NCI-H2029 (cell line): ENCODE measurements around the gene MYO7A.

ENCODE experiments used
- DNase-seq: peaks from one replicate; lab custom pipeline; 2025; lab: John Stamatoyannopoulos, UW

Gene MYO7A

GRCh38 chr11:77127920-77128691, at the start of gene MYO7A:
Gene MYO7A, plus strand, starts transcription at chr11:77128246. Its CDS starts 2,389 bp downstream, at chr11:77130635.
- DNase-seq = no peak

- DNase-seq = no peak
These were observed 48.4 kb upstream of the MYO7A start for GRCh38 chr11:77079666-77080065.

- DNase-seq = no peak
These were observed 47.3 kb upstream of the MYO7A start for GRCh38 chr11:77080643-77081210.

- DNase-seq = no peak
These were observed 46.6 kb upstream of the MYO7A start for GRCh38 chr11:77081381-77081851.

GRCh38 chr11:77081976-77082836, 45.8 kb upstream of the MYO7A start:
- no peak for DNase-seq

GRCh38 chr11:77082838-77083565, 45.0 kb upstream of the MYO7A start:
- DNase-seq = no peak

- no peak for DNase-seq
These were observed 44.3 kb upstream of the MYO7A start for GRCh38 chr11:77083566-77084245.

GRCh38 chr11:77084581-77085191, 43.4 kb upstream of the MYO7A start:
- DNase-seq = no peak

GRCh38 chr11:77085652-77086051, 42.4 kb upstream of the MYO7A start:
- no peak for DNase-seq

- no peak for DNase-seq
These were observed 41.2 kb upstream of the MYO7A start for GRCh38 chr11:77086521-77087472.

GRCh38 chr11:77087723-77088225, 40.3 kb upstream of the MYO7A start:
- no peak for DNase-seq

- no peak for DNase-seq
These were observed 39.6 kb upstream of the MYO7A start for GRCh38 chr11:77088236-77089003.

- DNase-seq = no peak
These were observed 39.0 kb upstream of the MYO7A start for GRCh38 chr11:77089004-77089545.

- DNase-seq = no peak
These were observed 38.0 kb upstream of the MYO7A start for GRCh38 chr11:77090046-77090372.

- DNase-seq = no peak
These were observed 37.5 kb upstream of the MYO7A start for GRCh38 chr11:77090373-77091111.

GRCh38 chr11:77091146-77091940, 36.7 kb upstream of the MYO7A start:
- peak; percentile 59 for DNase-seq

- DNase-seq = no peak
These were observed 35.7 kb upstream of the MYO7A start for GRCh38 chr11:77092382-77092781.
